ENCODE results near the gene PKN2. TPM values are rescaled to one million over a fixed set of nuclear protein-coding genes. Genes with fewer than 3 reads are reported as not detected.

PKN2 gene
- total and polyA plus RNA-seq, 2 experiments from 2014 or later, result 14.6 to 29.4 TPM

DNA sequence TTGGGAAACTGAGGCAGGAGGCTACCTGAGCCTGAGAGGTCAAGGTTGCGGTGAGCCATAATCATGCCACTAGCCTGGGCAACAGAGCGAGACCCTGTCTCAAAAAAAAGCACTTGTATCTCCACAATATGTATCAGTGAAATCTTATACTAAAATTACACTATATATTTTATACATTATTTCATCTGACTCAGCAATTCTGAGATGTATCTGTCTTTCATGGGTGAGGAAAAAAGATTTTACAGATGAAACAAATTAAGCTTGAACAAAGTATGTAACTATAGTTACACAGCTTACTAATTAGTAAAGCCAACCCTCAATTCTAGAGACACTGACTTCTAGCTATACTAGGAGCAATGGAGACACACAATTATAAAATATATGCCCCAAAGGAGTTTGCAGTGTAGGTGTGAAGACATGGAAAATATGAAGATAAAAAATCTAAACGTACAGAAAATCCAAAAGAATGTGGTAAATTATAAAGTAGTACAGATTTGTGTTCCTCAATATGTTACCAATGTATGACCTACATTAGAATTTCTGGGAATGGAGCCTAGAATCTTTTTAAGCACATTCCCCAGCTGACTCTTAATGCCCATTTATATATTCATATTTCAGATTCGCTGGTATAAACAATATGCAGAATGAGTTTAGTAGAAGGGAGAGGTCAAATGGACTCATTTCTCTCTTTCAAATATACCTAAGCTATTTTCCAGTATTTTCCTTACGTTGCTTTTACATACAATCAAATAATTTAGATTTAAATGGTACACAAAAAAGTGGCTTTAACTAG lies 192.7 kb downstream of the PKN2 start:
- Mint-ChIP-seq H3K9me3 (no peaks in the 10 kb centered on the region), H3K4me3 (no peak overlapping the region), H3K27ac (no peak overlapping the region), H3K27me3 (ENCODE audit: insufficient read depth, low read depth, poor library complexity) (no peaks in the 10 kb centered on the region), H3K36me3 (ENCODE audit: low read depth) (no peaks in the 10 kb centered on the region), H3K4me1 (peaks cover 4% of the 10 kb centered on the region; the same call in 1 of the 3 replicates)
- ATAC-seq, result no peak
- no peak for TF ChIP-seq EZH2 (IDR thresholded peaks at IDR 0.05; ENCODE audit: low read depth, unreplicated experiment)
- no peak for TF ChIP-seq ZNF114 (CRISPR knock-in tag; IDR thresholded peaks at IDR 0.05)
- no peak for TF ChIP-seq POLR2AphosphoS5 (IDR thresholded peaks at IDR 0.05; ENCODE audit: low read depth)
- TF ChIP-seq REST (IDR thresholded peaks at IDR 0.05; ENCODE audit: unreplicated experiment), result no peak
- TF ChIP-seq ZNF331 (CRISPR knock-in tag; IDR thresholded peaks at IDR 0.05; ENCODE audit: low read depth), result no peak
- TF ChIP-seq ETS1 (IDR thresholded peaks at IDR 0.05), result no peak
- TF ChIP-seq, protein P1, sequence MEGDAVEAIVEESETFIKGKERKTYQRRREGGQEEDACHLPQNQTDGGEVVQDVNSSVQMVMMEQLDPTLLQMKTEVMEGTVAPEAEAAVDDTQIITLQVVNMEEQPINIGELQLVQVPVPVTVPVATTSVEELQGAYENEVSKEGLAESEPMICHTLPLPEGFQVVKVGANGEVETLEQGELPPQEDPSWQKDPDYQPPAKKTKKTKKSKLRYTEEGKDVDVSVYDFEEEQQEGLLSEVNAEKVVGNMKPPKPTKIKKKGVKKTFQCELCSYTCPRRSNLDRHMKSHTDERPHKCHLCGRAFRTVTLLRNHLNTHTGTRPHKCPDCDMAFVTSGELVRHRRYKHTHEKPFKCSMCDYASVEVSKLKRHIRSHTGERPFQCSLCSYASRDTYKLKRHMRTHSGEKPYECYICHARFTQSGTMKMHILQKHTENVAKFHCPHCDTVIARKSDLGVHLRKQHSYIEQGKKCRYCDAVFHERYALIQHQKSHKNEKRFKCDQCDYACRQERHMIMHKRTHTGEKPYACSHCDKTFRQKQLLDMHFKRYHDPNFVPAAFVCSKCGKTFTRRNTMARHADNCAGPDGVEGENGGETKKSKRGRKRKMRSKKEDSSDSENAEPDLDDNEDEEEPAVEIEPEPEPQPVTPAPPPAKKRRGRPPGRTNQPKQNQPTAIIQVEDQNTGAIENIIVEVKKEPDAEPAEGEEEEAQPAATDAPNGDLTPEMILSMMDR (conservative IDR thresholded peaks at IDR 0.05; ENCODE audit: low read depth in 2 of 2), result no peak
- TF ChIP-seq STAT1 (IDR thresholded peaks at IDR 0.05; ENCODE audit: unreplicated experiment), result no peak
- no peak for TF ChIP-seq EZH2phosphoT487 (IDR thresholded peaks at IDR 0.05; ENCODE audit: unreplicated experiment)
- TF ChIP-seq JUNB (IDR thresholded peaks at IDR 0.05; ENCODE audit: unreplicated experiment), result no peak
- TF ChIP-seq, protein P2, sequence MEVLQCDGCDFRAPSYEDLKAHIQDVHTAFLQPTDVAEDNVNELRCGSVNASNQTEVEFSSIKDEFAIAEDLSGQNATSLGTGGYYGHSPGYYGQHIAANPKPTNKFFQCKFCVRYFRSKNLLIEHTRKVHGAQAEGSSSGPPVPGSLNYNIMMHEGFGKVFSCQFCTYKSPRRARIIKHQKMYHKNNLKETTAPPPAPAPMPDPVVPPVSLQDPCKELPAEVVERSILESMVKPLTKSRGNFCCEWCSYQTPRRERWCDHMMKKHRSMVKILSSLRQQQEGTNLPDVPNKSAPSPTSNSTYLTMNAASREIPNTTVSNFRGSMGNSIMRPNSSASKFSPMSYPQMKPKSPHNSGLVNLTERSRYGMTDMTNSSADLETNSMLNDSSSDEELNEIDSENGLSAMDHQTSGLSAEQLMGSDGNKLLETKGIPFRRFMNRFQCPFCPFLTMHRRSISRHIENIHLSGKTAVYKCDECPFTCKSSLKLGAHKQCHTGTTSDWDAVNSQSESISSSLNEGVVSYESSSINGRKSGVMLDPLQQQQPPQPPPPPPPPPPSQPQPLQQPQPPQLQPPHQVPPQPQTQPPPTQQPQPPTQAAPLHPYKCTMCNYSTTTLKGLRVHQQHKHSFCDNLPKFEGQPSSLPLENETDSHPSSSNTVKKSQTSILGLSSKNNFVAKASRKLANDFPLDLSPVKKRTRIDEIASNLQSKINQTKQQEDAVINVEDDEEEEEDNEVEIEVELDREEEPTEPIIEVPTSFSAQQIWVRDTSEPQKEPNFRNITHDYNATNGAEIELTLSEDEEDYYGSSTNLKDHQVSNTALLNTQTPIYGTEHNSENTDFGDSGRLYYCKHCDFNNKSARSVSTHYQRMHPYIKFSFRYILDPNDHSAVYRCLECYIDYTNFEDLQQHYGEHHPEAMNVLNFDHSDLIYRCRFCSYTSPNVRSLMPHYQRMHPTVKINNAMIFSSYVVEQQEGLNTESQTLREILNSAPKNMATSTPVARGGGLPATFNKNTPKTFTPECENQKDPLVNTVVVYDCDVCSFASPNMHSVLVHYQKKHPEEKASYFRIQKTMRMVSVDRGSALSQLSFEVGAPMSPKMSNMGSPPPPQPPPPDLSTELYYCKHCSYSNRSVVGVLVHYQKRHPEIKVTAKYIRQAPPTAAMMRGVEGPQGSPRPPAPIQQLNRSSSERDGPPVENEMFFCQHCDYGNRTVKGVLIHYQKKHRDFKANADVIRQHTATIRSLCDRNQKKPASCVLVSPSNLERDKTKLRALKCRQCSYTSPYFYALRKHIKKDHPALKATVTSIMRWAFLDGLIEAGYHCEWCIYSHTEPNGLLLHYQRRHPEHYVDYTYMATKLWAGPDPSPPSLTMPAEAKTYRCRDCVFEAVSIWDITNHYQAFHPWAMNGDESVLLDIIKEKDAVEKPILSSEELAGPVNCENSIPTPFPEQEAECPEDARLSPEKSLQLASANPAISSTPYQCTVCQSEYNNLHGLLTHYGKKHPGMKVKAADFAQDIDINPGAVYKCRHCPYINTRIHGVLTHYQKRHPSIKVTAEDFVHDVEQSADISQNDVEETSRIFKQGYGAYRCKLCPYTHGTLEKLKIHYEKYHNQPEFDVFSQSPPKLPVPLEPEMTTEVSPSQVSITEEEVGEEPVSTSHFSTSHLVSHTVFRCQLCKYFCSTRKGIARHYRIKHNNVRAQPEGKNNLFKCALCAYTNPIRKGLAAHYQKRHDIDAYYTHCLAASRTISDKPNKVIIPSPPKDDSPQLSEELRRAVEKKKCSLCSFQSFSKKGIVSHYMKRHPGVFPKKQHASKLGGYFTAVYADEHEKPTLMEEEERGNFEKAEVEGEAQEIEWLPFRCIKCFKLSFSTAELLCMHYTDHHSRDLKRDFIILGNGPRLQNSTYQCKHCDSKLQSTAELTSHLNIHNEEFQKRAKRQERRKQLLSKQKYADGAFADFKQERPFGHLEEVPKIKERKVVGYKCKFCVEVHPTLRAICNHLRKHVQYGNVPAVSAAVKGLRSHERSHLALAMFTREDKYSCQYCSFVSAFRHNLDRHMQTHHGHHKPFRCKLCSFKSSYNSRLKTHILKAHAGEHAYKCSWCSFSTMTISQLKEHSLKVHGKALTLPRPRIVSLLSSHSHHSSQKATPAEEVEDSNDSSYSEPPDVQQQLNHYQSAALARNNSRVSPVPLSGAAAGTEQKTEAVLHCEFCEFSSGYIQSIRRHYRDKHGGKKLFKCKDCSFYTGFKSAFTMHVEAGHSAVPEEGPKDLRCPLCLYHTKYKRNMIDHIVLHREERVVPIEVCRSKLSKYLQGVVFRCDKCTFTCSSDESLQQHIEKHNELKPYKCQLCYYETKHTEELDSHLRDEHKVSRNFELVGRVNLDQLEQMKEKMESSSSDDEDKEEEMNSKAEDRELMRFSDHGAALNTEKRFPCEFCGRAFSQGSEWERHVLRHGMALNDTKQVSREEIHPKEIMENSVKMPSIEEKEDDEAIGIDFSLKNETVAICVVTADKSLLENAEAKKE (CRISPR knock-in tag; IDR thresholded peaks at IDR 0.05), result no peak
- TF ChIP-seq NANOG (IDR thresholded peaks at IDR 0.05; ENCODE audit: borderline replicate concordance), result no peak
- TF ChIP-seq CREB1 (CRISPR knock-in tag; IDR thresholded peaks at IDR 0.05; ENCODE audit: low read depth), result no peak
- H3K4me3 ChIP-seq, result no peak overlapping the region
- no peak for DNase-seq (ENCODE audit: low spot score)
- H3K4me2 ChIP-seq, result no peak overlapping the region
- no peaks in the 10 kb centered on the region for H3K4me1 ChIP-seq (ENCODE audit: insufficient read depth)
- no peak overlapping the region for H3K27ac ChIP-seq (ENCODE audit: low read depth)
- H3K79me2 ChIP-seq (replicated peaks; ENCODE audit: insufficient read depth), result no peaks in the 10 kb centered on the region; the same call in 1 of the 2 replicates
- no peak overlapping the region for H2AFZ ChIP-seq
- H3F3A ChIP-seq (replicated peaks; ENCODE audit: low read depth), result no peaks in the 10 kb centered on the region
- no peaks in the 10 kb centered on the region for H3K9me2 ChIP-seq (ENCODE audit: insufficient read depth)
- H3K36me3 ChIP-seq (ENCODE audit: insufficient read depth), result no peaks in the 10 kb centered on the region
- H3K27me3 ChIP-seq (ENCODE audit: insufficient read depth), result no peaks in the 10 kb centered on the region
- no peaks in the 10 kb centered on the region for H4K20me1 ChIP-seq (replicated peaks; ENCODE audit: insufficient read depth)

Data from GM23338 (cell line).